ENCODE results near the gene APOC1.

APOC1 gene

DNA sequence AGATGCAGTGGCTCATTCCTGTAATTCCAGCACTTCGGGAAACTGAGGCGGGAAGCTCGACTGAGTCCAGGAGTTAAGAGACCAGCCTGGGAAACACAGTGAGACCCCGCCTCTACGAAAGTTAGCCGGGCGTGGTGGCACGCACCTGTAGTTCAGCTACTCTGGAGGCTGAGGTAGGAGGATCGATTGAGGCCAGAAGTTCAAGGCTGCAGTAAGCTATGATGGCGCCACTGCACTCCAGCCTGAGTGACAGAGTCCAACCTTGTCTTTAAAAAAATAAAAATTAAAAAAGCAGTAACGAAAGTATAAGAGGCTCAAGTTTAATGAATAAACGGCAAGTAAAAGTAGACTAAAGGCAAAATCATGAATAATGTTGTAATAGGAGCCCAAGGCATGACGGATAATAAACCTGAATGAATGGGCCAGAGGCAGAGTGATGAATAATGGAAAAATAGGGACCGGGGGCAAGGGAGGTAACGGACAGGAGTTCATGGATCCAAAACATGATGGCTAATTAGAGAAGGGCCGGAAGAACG, 24.5 kb upstream of the APOC1 start:
- H2BK12ac ChIP-seq (ENCODE audit: low read length in 2 of 2), result no peak overlapping the region
- peak overlapping the region; percentile 93 for H3K27ac ChIP-seq (ENCODE audit: low read length, poor library complexity, severe bottlenecking)
- H2AK5ac ChIP-seq (ENCODE audit: low read length, severe bottlenecking), result no peak overlapping the region
- H3K18ac ChIP-seq (ENCODE audit: low read depth in 1 of 2, low read length in 2 of 2), result no peak overlapping the region
- no peak overlapping the region for H2BK15ac ChIP-seq (ENCODE audit: low read depth, poor library complexity, severe bottlenecking)
- H3K4ac ChIP-seq (ENCODE audit: low read depth in 1 of 2, low read length in 2 of 2), result peak overlapping the region in 1 of 2 experiments; percentile 21
- peaks cover 53 to 64% of the 10 kb centered on the region in 2 experiments for H3K36me3 ChIP-seq (ENCODE audit: control insufficient read depth in 1 of 2, insufficient read depth in 2 of 2, low read depth in 1 of 2, low read length in 2 of 2)
- H3K14ac ChIP-seq (ENCODE audit: low read length in 2 of 2), result no peak overlapping the region
- H3K9ac ChIP-seq (ENCODE audit: low read length), result peak overlapping the region; percentile 93
- no peak overlapping the region for H4K91ac ChIP-seq (ENCODE audit: low read length)
- no peaks in the 10 kb centered on the region for H3K27me3 ChIP-seq (ENCODE audit: control insufficient read depth in 1 of 2, insufficient read depth in 1 of 2, low read length in 2 of 2)
- H3K23ac ChIP-seq (ENCODE audit: low read length in 2 of 2), result no peak overlapping the region
- no peak overlapping the region for H4K8ac ChIP-seq (ENCODE audit: low read length)
- 71% methylated on average over 17 of the region's 17 CpGs for WGBS
- H2BK120ac ChIP-seq (ENCODE audit: low read depth, low read length), result no peak overlapping the region
- peak overlapping the region in 1 of 2 experiments; percentile 79 for H3K4me3 ChIP-seq (ENCODE audit: insufficient read depth in 1 of 2, low read depth in 1 of 2, low read length in 2 of 2)
- DNase-seq, result no peak
- H2BK5ac ChIP-seq (ENCODE audit: low read depth, low read length, poor library complexity, severe bottlenecking), result no peak overlapping the region
- H3K79me1 ChIP-seq (replicated peaks; ENCODE audit: low read length, poor library complexity, severe bottlenecking), result peaks cover 23% of the 10 kb centered on the region
- H3K9me3 ChIP-seq (ENCODE audit: control insufficient read depth, low read length), result no peaks in the 10 kb centered on the region
- peak overlapping the region; percentile 86 for H3K4me2 ChIP-seq (ENCODE audit: low read length, poor library complexity, severe bottlenecking)
- peaks cover 16% of the 10 kb centered on the region for H3K4me1 ChIP-seq (ENCODE audit: control insufficient read depth, insufficient read depth, low read depth, low read length)
- no peak overlapping the region for H2AFZ ChIP-seq (ENCODE audit: low read depth, low read length)

- Histone ChIP-seq H3K36me3 (ENCODE audit: control insufficient read depth in 1 of 2, insufficient read depth in 2 of 2, low read depth in 1 of 2, low read length in 2 of 2) (peaks cover 57 to 68% of the 10 kb centered on the region in 2 experiments), H3K23ac (ENCODE audit: low read length in 2 of 2) (no peak overlapping the region), H3K27me3 (ENCODE audit: control insufficient read depth in 1 of 2, insufficient read depth in 1 of 2, low read length in 2 of 2) (no peaks in the 10 kb centered on the region), H3K4ac (ENCODE audit: low read depth in 1 of 2, low read length in 2 of 2) (peak overlapping the region in 1 of 2 experiments; percentile 35), H3K9ac (ENCODE audit: low read length) (peak overlapping the region; percentile 93), H3K9me3 (ENCODE audit: control insufficient read depth, low read length) (no peaks in the 10 kb centered on the region), H2AFZ (ENCODE audit: low read depth, low read length) (no peak overlapping the region), H2BK120ac (ENCODE audit: low read depth, low read length) (no peak overlapping the region), H2BK5ac (ENCODE audit: low read depth, low read length, poor library complexity, severe bottlenecking) (peak overlapping the region; percentile 88), H3K27ac (ENCODE audit: low read length, poor library complexity, severe bottlenecking) (peak overlapping the region; percentile 93), H3K14ac (ENCODE audit: low read length in 2 of 2) (no peak overlapping the region), H2BK15ac (ENCODE audit: low read depth, poor library complexity, severe bottlenecking) (no peak overlapping the region), H4K8ac (ENCODE audit: low read length) (peak overlapping the region; percentile 79), H3K4me1 (ENCODE audit: control insufficient read depth, insufficient read depth, low read depth, low read length) (peaks cover 17% of the 10 kb centered on the region), H2BK12ac (ENCODE audit: low read length in 2 of 2) (no peak overlapping the region), H3K18ac (ENCODE audit: low read depth in 1 of 2, low read length in 2 of 2) (peak overlapping the region in 1 of 2 experiments; percentile 91), H3K79me1 (replicated peaks; ENCODE audit: low read length, poor library complexity, severe bottlenecking) (peaks cover 26% of the 10 kb centered on the region), H2AK5ac (ENCODE audit: low read length, severe bottlenecking) (no peak overlapping the region), H3K4me3 (ENCODE audit: insufficient read depth in 1 of 2, low read depth in 1 of 2, low read length in 2 of 2) (peak overlapping the region; percentile 54 to 79), H3K4me2 (ENCODE audit: low read length, poor library complexity, severe bottlenecking) (peak overlapping the region; percentile 86), H4K91ac (ENCODE audit: low read length) (peak overlapping the region; percentile 87)
- peak; percentile 100 for DNase-seq
- under 1% methylated on average over 37 of the region's 40 CpGs for WGBS
Measured at GRCh38 chr19:44890366-44891015, 23.9 kb upstream of the APOC1 start.

DNA sequence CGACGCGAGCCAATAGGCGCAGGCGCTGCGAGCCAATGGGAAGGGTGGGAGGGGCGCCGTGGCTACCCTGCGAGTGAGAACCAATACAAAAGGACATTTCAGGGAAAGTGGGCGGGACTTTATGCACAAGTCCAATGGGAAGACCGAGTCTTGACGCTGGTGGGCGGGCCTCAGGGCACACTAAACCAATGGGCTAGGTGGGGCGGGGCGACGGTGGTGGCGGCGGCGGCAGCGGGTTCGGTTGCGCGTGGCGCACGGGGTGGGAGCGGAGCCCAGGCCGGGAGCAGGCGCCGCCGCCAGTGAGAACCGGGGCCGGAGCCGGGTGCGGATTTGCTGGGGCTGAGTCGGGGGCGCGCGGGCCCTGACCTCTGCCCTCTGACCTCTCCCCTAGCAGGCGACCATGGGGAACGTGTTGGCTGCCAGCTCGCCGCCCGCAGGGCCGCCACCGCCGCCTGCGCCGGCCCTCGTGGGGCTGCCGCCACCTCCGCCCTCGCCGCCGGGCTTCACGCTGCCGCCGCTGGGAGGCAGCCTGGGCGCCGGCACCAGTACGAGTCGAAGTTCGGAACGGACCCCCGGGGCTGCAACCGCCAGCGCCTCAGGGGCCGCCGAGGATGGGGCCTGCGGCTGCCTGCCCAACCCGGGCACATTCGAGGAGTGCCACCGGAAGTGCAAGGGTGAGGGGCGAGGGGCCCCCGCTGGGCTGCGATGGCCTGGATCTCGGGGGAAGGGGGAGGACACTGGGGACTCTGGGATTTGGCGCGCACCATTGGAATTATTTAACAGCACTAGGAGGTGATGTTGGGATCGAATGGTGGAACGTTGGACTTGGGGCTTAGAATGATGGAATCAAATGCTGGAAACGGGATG, 23.2 kb upstream of the APOC1 start, which contains the start of gene TOMM40:
TOMM40 (plus strand) TSS at position 239 of the 867 bp plus-strand sequence; CDS start at position 401, 162 bp downstream.
- H3K9me3 ChIP-seq (ENCODE audit: control insufficient read depth, low read length), result no peaks in the 10 kb centered on the region
- peak within 1 kb of the TSS; percentile 86 for H3K4me2 ChIP-seq (ENCODE audit: low read length, poor library complexity, severe bottlenecking)
- peak within 1 kb of the TSS; percentile 49 for H2BK15ac ChIP-seq (ENCODE audit: low read depth, poor library complexity, severe bottlenecking)
- H3K4me3 ChIP-seq (ENCODE audit: insufficient read depth in 1 of 2, low read depth in 1 of 2, low read length in 2 of 2), result peak within 1 kb of the TSS; percentile 87 to 88
- H3K79me1 ChIP-seq (replicated peaks; ENCODE audit: low read length, poor library complexity, severe bottlenecking), result peaks cover 23% of the 10 kb centered on the region
- H3K18ac ChIP-seq (ENCODE audit: low read depth in 1 of 2, low read length in 2 of 2), result peak within 1 kb of the TSS; percentile 23 to 91
- H3K4me1 ChIP-seq (ENCODE audit: control insufficient read depth, insufficient read depth, low read depth, low read length), result peaks cover 17% of the 10 kb centered on the region
- H4K8ac ChIP-seq (ENCODE audit: low read length), result peak within 1 kb of the TSS; percentile 85
- peak within 1 kb of the TSS; percentile 35 for H2BK120ac ChIP-seq (ENCODE audit: low read depth, low read length)
- no peak within 1 kb of the TSS for H2BK12ac ChIP-seq (ENCODE audit: low read length in 2 of 2)
- WGBS, result under 1% methylated on average over 65 of the region's 81 CpGs
- H3K23ac ChIP-seq (ENCODE audit: low read length in 2 of 2), result no peak within 1 kb of the TSS
- H3K4ac ChIP-seq (ENCODE audit: low read depth in 1 of 2, low read length in 2 of 2), result peak within 1 kb of the TSS in 1 of 2 experiments; percentile 71
- peak; percentile 100 for DNase-seq
- peak within 1 kb of the TSS; percentile 51 for H2AFZ ChIP-seq (ENCODE audit: low read depth, low read length)
- H3K36me3 ChIP-seq (ENCODE audit: control insufficient read depth in 1 of 2, insufficient read depth in 2 of 2, low read depth in 1 of 2, low read length in 2 of 2), result peaks cover 56 to 68% of the 10 kb centered on the region in 2 experiments
- no peaks in the 10 kb centered on the region for H3K27me3 ChIP-seq (ENCODE audit: control insufficient read depth in 1 of 2, insufficient read depth in 1 of 2, low read length in 2 of 2)
- H2AK5ac ChIP-seq (ENCODE audit: low read length, severe bottlenecking), result no peak within 1 kb of the TSS
- peak within 1 kb of the TSS; percentile 88 for H2BK5ac ChIP-seq (ENCODE audit: low read depth, low read length, poor library complexity, severe bottlenecking)
- peak within 1 kb of the TSS; percentile 93 for H3K9ac ChIP-seq (ENCODE audit: low read length)
- peak within 1 kb of the TSS; percentile 87 for H4K91ac ChIP-seq (ENCODE audit: low read length)
- peak within 1 kb of the TSS; percentile 93 for H3K27ac ChIP-seq (ENCODE audit: low read length, poor library complexity, severe bottlenecking)
- peak within 1 kb of the TSS in 1 of 2 experiments; percentile 80 for H3K14ac ChIP-seq (ENCODE audit: low read length in 2 of 2)

Data from mesenchymal stem cell (in vitro differentiated cells and primary cell).